ENCODE measurements around the gene FAM168B. TPM values are rescaled to one million over a fixed set of nuclear protein-coding genes. Genes with fewer than 3 reads are reported as not detected.
"Not testable (repeated sequence)": the region's sequence is repeated elsewhere in the genome, so short reads cannot be mapped to it uniquely, and the experiment has no call there.

FAM168B gene, protein sequence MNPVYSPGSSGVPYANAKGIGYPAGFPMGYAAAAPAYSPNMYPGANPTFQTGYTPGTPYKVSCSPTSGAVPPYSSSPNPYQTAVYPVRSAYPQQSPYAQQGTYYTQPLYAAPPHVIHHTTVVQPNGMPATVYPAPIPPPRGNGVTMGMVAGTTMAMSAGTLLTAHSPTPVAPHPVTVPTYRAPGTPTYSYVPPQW
- 100 to 1,000 TPM; 117 to 125 (median 118) TPM for polyA plus RNA-seq (ENCODE audit: insufficient read length in 3 of 3)
- long read RNA-seq, donor 1, full-length matches to known transcripts: 21 of 33 reads
- long read RNA-seq, donor 1, partial matches to known transcripts: 7 of 33 reads
- long read RNA-seq, donor 1, other reads (novel, unspliced or antisense): 5 of 33 reads
- long read RNA-seq, donor 2, full-length matches to known transcripts: 26 of 38 reads
- long read RNA-seq, donor 2, partial matches to known transcripts: 12 of 38 reads
- long read RNA-seq, donor 2, other reads (novel, unspliced or antisense): 0 of 38 reads
- long read RNA-seq, donor 3, full-length matches to known transcripts: 24 of 51 reads
- long read RNA-seq, donor 3, partial matches to known transcripts: 27 of 51 reads
- long read RNA-seq, donor 3, other reads (novel, unspliced or antisense): 0 of 51 reads
- long read RNA-seq, donor 4, full-length matches to known transcripts: 21 of 34 reads
- long read RNA-seq, donor 4, partial matches to known transcripts: 13 of 34 reads
- long read RNA-seq, donor 4, other reads (novel, unspliced or antisense): 0 of 34 reads
- long read RNA-seq, donor 5, transcript FAM168B-201 (7 exons, 944 nt): major isoform, 6 of 14 reads
- long read RNA-seq, donor 5, partial matches to known transcripts: 8 of 14 reads
- long read RNA-seq, donor 5, other reads (novel, unspliced or antisense): 0 of 14 reads
- long read RNA-seq, donor 6, transcript FAM168B-201 (7 exons, 944 nt): major isoform, 20 of 313 reads
- long read RNA-seq, donor 6, partial matches to known transcripts: 258 of 313 reads
- long read RNA-seq, donor 6, other reads (novel, unspliced or antisense): 35 of 313 reads
- long read RNA-seq, donor 7, full-length matches to known transcripts: 26 of 101 reads
- long read RNA-seq, donor 7, partial matches to known transcripts: 75 of 101 reads
- long read RNA-seq, donor 7, other reads (novel, unspliced or antisense): 0 of 101 reads
- long read RNA-seq, donor 8, full-length matches to known transcripts: 28 of 45 reads
- long read RNA-seq, donor 8, partial matches to known transcripts: 17 of 45 reads
- long read RNA-seq, donor 8, other reads (novel, unspliced or antisense): 0 of 45 reads
- long read RNA-seq, donor 9, full-length matches to known transcripts: 37 of 85 reads
- long read RNA-seq, donor 9, partial matches to known transcripts: 48 of 85 reads
- long read RNA-seq, donor 9, other reads (novel, unspliced or antisense): 0 of 85 reads
- long read RNA-seq, donor 10, full-length matches to known transcripts: 27 of 85 reads
- long read RNA-seq, donor 10, partial matches to known transcripts: 58 of 85 reads
- long read RNA-seq, donor 10, other reads (novel, unspliced or antisense): 0 of 85 reads
- long read RNA-seq, donor 11, transcript FAM168B-201 (7 exons, 944 nt): major isoform, 17 of 39 reads
- long read RNA-seq, donor 11, partial matches to known transcripts: 22 of 39 reads
- long read RNA-seq, donor 11, other reads (novel, unspliced or antisense): 0 of 39 reads
- long read RNA-seq, donor 12, full-length matches to known transcripts: 34 of 74 reads
- long read RNA-seq, donor 12, partial matches to known transcripts: 40 of 74 reads
- long read RNA-seq, donor 12, other reads (novel, unspliced or antisense): 0 of 74 reads
- long read RNA-seq, donor 13, transcript FAM168B-201 (7 exons, 944 nt): major isoform, 9 of 40 reads
- long read RNA-seq, donor 13, partial matches to known transcripts: 15 of 40 reads
- long read RNA-seq, donor 13, other reads (novel, unspliced or antisense): 16 of 40 reads
- long read RNA-seq, donor 14: 0 reads
- long read RNA-seq, donor 15, full-length matches to known transcripts: 33 of 56 reads
- long read RNA-seq, donor 15, partial matches to known transcripts: 23 of 56 reads
- long read RNA-seq, donor 15, other reads (novel, unspliced or antisense): 0 of 56 reads
- long read RNA-seq, donor 16, transcript FAM168B-201 (7 exons, 944 nt): major isoform, 28 of 77 reads
- long read RNA-seq, donor 16, partial matches to known transcripts: 49 of 77 reads
- long read RNA-seq, donor 16, other reads (novel, unspliced or antisense): 0 of 77 reads

GRCh38 chr2:131093006-131093695 is at the start of gene FAM168B:
FAM168B (minus strand) TSS chr2:131093460; CDS start chr2:131082646, 10,814 bp downstream.
- DNase-seq: peak; percentile 90

DNA sequence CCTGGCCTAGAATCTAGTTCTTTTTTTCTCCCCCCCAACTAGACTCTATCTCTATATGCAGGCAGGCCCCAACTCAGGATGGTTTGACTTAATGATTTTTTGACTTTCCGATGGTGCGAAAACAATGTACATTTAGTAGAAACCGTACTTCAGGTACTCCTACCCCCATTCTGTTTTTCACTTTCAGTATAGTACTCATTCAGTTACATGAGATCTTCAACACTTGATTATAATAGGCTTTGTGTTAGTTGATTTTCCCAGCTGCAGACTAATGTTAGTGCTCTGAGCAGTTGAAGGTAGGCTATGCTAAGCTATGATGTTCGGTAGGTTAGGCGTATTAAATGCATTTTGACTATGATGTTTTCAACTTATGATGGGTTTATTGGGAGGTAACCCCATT is 49.6 kb upstream of the FAM168B start:
- no peak for DNase-seq

DNA sequence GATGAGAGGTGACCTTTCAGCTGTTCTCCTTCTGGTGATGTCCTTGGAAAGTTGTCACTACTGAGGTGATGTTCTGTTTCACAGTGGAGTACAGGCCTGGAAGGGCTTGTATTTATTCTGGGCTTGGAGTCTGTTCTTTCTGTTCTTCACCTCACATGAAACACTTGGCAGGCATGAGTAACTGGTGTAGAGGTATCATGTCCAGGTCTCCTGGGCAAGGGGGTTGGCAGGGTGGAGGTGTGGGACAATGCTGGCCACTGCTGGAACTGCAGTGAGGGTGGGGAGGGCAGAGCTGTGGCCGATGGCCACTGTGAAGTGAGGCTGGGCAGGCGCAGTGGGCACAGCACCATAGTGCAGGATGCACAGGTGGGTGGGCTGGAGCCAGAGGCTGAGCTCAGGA is 47.3 kb upstream of the FAM168B start:
- no peak for DNase-seq

DNA sequence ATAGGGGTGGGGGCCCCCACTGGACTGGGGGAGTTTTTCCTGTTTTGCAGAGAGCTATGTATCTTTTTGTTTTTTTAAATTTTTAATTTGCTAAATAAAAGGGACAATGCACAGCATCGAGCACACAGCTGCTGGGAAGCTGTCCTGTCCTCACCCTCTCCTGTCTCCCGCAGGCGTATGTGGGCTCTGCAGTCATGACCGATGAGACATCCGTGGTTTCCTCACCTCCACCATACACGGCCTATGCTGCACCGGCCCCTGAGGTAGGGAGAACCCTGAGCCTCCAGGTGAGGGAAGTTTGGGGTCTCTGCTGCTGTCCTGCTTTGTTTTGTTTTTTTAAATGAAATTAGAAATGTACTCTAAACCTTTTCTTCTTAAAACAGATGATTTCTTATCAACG is 39.5 kb upstream of the FAM168B start:
- DNase-seq: no peak

GRCh38 chr2:131130298-131130596 is 37.0 kb upstream of the FAM168B start:
- DNase-seq: no peak

GRCh38 chr2:131127981-131128380 is 34.7 kb upstream of the FAM168B start:
- no peak for DNase-seq

GRCh38 chr2:131127076-131127475 is 33.8 kb upstream of the FAM168B start:
- DNase-seq: no peak

- no peak for DNase-seq
These were observed 33.2 kb upstream of the FAM168B start for GRCh38 chr2:131126436-131126835.

DNA sequence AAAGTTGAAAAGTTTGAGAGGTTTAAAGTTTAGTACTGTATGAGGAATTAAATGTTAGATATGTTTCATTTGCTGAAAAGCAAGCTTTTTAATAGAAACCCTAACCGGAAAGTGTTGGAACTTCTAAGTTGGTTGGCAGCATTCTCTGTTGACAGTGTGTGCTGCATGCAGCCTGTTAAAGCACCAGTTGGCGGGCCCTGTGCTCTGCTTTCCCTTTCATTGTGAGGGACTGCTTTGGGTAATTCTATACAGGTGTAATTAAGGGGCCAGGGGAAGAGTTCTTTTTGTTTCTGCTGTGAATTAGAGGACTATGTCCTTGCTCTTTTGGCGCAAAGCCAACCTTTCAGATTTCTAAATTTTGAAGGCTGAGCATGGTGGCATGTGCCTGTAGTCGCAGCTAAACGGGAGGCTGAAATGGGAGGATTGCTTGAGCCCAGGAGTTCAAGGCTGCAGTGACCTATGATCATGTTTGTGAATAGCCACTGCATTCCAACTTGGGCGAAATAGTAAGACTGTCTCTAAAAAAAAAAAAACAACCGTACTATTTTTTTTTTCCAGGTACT is 32.0 kb upstream of the FAM168B start:
- DNase-seq: no peak

DNA sequence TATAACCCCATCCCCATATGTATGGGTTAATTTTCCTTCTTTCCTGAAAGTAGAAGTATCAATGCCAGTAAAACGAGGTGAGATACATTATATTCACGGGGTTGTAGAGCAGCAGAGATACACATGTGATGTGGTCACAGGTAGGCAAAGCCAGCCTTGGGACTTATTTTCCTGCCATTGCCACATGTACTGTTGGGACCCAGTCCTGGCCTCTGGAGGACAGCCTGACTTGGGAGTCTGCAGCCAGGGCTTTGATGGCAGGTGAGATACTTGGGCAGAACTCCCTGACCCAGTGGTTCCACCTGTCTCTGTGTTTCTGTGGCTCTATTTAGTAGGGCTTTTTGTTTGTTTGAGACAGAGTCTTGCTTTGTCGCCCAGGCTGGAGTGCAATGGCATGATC is 29.9 kb upstream of the FAM168B start:
- no peak for DNase-seq

GRCh38 chr2:131122496-131122895 is 29.2 kb upstream of the FAM168B start:
- DNase-seq: no peak

GRCh38 chr2:131121464-131121863 is 28.2 kb upstream of the FAM168B start:
- no peak for DNase-seq

DNA sequence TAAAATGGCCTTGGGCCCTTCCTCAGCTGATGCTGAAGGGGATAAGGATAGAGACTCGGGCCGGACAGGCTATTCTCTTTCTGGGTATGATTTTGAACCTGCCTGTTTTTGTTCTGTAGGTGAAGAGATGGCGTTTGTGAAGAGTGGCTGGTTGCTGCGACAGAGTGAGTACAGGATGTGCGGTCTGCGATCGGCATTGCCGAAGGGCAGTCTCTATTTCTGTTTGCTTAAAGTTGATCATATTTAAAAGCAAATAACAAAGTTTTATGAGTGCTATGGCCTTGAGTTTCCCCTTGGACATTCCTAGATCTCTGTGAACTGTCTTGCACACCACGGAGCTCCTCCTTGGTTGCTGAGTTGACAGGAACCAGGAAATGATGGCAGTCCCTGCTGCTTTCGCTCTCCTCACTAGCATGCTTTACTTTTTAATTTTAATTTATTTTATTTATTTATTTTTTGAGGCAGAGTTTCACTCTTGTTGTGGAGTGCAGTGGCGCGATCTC is 27.6 kb upstream of the FAM168B start:
- no peak for DNase-seq

GRCh38 chr2:131115752-131116151 is 22.5 kb upstream of the FAM168B start:
- DNase-seq: no peak

- DNase-seq: not testable (repeated sequence)
These were observed 21.7 kb upstream of the FAM168B start for GRCh38 chr2:131114950-131115349.

DNA sequence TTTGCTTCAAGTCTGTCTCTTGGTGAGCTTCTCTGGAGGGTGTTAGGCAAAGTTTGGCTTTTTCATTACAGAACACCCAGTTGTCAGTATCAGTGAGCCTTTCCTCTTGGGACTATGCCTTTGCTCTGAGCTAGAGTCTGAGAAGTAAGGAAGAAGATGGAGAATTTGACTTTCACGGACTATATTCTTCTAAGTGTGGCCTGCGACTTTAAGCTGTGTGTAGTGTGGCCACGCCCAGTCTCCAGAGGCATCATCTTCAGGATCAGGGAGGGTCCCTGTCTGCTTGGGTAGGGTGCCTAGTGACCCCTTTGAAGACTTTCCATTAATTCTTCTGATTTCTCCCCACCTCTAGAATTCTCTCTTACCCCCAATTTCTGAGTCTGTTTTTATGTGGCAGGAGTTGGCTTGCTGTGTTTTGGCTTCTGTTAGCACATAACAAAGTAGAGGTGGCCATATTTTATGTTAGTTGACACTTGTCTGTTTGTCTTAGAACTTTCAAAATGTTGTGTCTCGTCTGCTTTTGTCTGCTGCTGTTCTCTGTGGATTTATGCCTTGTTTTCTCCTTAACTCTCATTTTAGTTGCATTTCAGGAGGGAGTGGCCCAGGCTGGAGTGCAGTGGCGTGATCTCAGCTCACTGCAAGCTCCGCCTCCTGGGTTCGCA is 20.4 kb upstream of the FAM168B start:
- no peak for DNase-seq

DNA sequence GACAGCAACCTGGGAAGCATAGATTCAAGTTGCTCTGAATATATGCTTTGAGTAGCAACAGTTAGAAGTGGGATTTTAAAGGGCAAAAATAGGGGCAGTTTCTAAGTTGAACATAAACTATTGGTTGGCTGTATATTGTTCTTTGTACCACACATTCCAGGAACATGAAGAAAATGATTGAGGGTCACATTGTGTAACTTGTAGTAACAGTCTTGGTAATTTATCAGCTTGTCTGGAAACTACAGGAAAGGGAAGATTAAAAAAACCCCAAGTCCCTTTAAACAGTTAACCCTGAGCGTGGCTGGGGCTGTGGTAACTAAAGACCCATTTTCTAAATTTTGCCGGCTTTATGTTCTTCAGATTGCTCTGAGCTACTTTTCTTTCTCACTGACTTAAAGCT is 19.3 kb upstream of the FAM168B start:
- no peak for DNase-seq
